Adrenal gland (tissue), 5 donors: ENCODE results near the gene EPHB2.

ENCODE experiments used
- POLR2A ChIP-seq, 2 donors: fragments of 450-650 bp; IDR thresholded peaks; one replicate each; pipeline ENCODE4 v1.6.1; 2017; ENCODE audit warnings: antibody characterized with exemption in 2 of 2, mild to moderate bottlenecking in 2 of 2, moderate library complexity in 1 of 2
- TF ChIP-seq, protein P1 (sequence below), 6 experiments: fragments of 450-650 bp in 4 of 6; fragments of 200-600 bp in 2 of 6; sonication (generic) in 1 of 6; IDR thresholded peaks; 1 replicate in 5 of 6; 2 replicates in 1 of 6; pipeline versions ENCODE4 v1.5.1 to v1.8.0; 2016 to 2021; ENCODE audit warnings: antibody characterized with exemption in 6 of 6, mild to moderate bottlenecking in 2 of 6, moderate library complexity in 1 of 6
- donor health status: DM: no; HTN: no; CAD: no.

DNA sequence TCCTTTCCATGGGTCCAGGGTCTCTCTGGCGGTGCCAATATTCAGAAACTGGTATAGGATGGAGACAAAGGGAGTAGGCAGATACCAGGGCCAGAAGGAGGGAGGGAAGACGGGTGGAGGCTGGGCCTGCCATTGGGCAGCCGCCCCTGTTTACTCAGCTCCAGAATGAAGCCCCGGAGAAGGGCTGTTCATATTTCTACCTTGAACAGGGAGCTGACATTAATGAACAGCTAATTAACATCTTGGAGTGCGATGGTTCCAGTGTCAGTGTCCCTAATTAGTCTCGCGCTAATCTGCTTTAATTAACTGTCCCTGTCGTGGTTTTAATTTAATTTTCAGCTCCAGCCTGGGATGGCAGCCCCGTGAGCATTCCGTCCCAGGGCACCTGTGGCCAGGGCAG, 113.8 kb downstream of the EPHB2 start:
- TF ChIP-seq, protein P1, sequence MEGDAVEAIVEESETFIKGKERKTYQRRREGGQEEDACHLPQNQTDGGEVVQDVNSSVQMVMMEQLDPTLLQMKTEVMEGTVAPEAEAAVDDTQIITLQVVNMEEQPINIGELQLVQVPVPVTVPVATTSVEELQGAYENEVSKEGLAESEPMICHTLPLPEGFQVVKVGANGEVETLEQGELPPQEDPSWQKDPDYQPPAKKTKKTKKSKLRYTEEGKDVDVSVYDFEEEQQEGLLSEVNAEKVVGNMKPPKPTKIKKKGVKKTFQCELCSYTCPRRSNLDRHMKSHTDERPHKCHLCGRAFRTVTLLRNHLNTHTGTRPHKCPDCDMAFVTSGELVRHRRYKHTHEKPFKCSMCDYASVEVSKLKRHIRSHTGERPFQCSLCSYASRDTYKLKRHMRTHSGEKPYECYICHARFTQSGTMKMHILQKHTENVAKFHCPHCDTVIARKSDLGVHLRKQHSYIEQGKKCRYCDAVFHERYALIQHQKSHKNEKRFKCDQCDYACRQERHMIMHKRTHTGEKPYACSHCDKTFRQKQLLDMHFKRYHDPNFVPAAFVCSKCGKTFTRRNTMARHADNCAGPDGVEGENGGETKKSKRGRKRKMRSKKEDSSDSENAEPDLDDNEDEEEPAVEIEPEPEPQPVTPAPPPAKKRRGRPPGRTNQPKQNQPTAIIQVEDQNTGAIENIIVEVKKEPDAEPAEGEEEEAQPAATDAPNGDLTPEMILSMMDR (IDR thresholded peaks at IDR 0.05): no peak
- no peak for TF ChIP-seq POLR2A (IDR thresholded peaks at IDR 0.05)
